SK-N-SH (cell line): ENCODE results near the gene EFHC1. TPM values are rescaled to one million over a fixed set of nuclear protein-coding genes. Genes with fewer than 3 reads are reported as not detected.

Experiments
- CTCF ChIA-PET: fragments of 300-600, 350-600 bp; formaldehyde crosslinking; extraction: SDS; loops from one replicate; lab custom pipeline; 2021; lab: Yijun Ruan, JAX
- POLR2A ChIA-PET: fragments of 350-600 bp; sonication (Branson Sonifier 250); formaldehyde crosslinking; extraction: SDS; loops from one replicate; lab custom pipeline; 2020; ENCODE audit warnings: antibody characterized with exemption, inconsistent platforms; lab: Yijun Ruan, JAX
- DNase-seq: peaks from one replicate; pipeline ENCODE4 v3.0.0; 2012
- H2AFZ ChIP-seq: fragments of 200-600 bp; sonication (generic); 2 replicates; pipeline ENCODE4 v1.8.1; 2016; ENCODE audit warnings: antibody characterized with exemption, mild to moderate bottlenecking, low read depth
- H3F3A ChIP-seq: fragments of 200-600 bp; sonication (generic); replicated peaks from 2 replicates; pipeline ENCODE3; 2016; ENCODE audit warnings: antibody characterized with exemption, mild to moderate bottlenecking; ENCODE audit not compliant: insufficient read depth
- H3K27ac ChIP-seq, 2 experiments: fragments of 200-500 bp in 1 of 2; fragments of 200-600 bp in 1 of 2; sonication (Bioruptor generic) in 1 of 2; sonication (generic), shearing (Covaris generic) in 1 of 2; 2 replicates each; pipeline versions ENCODE4 v1.5.1 to v1.6.1; 2014 to 2016; ENCODE audit warnings: low read depth in 2 of 2, inconsistent platforms in 1 of 2, low read length in 1 of 2, mild to moderate bottlenecking in 1 of 2, mixed read lengths in 1 of 2
- H3K27me3 ChIP-seq: fragments of 200-600 bp; sonication (generic), shearing (Covaris generic); 2 replicates; pipeline ENCODE4 v1.6.1; 2016; ENCODE audit warnings: mixed run types; ENCODE audit not compliant: insufficient read depth
- H3K36me3 ChIP-seq, 2 experiments: fragments of 200-500 bp in 1 of 2; fragments of 200-600 bp in 1 of 2; sonication (Bioruptor generic) in 1 of 2; sonication (generic) in 1 of 2; replicated peaks in 1 of 2; 2 replicates each; pipeline versions ENCODE3 to v1.5.1; 2014 to 2016; ENCODE audit warnings: low read length in 1 of 2, mild to moderate bottlenecking in 1 of 2; ENCODE audit not compliant: insufficient read depth in 2 of 2, control insufficient read depth in 1 of 2
- H3K4me1 ChIP-seq, 2 experiments: fragments of 200-500 bp in 1 of 2; fragments of 200-600 bp in 1 of 2; sonication (Bioruptor generic) in 1 of 2; sonication (generic), shearing (Covaris generic) in 1 of 2; 2 replicates each; pipeline versions ENCODE4 v1.5.1 to v1.6.1; 2014 to 2016; ENCODE audit warnings: low read depth in 1 of 2, low read length in 1 of 2, mixed run types in 1 of 2; ENCODE audit not compliant: insufficient read depth in 2 of 2, control insufficient read depth in 1 of 2
- H3K4me2 ChIP-seq: fragments of 200-600 bp; sonication (generic), shearing (Covaris generic); 2 replicates; pipeline ENCODE4 v1.6.1; 2017; ENCODE audit warnings: mixed run types
- H3K4me3 ChIP-seq, 2 experiments: fragments of 200-500 bp in 1 of 2; fragments of 200-600 bp in 1 of 2; sonication (Bioruptor generic) in 1 of 2; sonication (generic), shearing (Covaris generic) in 1 of 2; 2 replicates each; pipeline versions ENCODE4 v1.5.1 to v1.8.1; 2014 to 2016; ENCODE audit warnings: low read depth in 2 of 2, inconsistent platforms in 1 of 2, low read length in 1 of 2, mild to moderate bottlenecking in 1 of 2, mixed read lengths in 1 of 2, moderate library complexity in 1 of 2
- H3K79me2 ChIP-seq: fragments of 200-600 bp; sonication (generic); 2 replicates; pipeline ENCODE4 v1.8.1; 2017; ENCODE audit warnings: mild to moderate bottlenecking; ENCODE audit not compliant: insufficient read depth
- H3K9ac ChIP-seq: fragments of 200-600 bp; sonication (generic); 2 replicates; pipeline ENCODE4 v1.6.1; 2017; ENCODE audit warnings: mixed run types
- H3K9me2 ChIP-seq: fragments of 200-600 bp; sonication (generic); 2 replicates; pipeline ENCODE4 v1.6.1; 2017; ENCODE audit warnings: mixed run types
- H3K9me3 ChIP-seq: fragments of 200-600 bp; sonication (generic); 2 replicates; pipeline ENCODE4 v1.6.1; 2017; ENCODE audit warnings: mixed run types, mild to moderate bottlenecking, moderate library complexity
- H4K20me1 ChIP-seq: fragments of 200-600 bp; sonication (generic); 2 replicates; pipeline ENCODE4 v1.6.1; 2017; ENCODE audit warnings: mild to moderate bottlenecking, mixed run types; ENCODE audit not compliant: insufficient read depth
- CTCF ChIP-seq: fragments of 200-600 bp; sonication (generic); IDR thresholded peaks from 2 replicates; pipeline ENCODE4 v1.6.1; 2017; ENCODE audit warnings: antibody characterized with exemption, mild to moderate bottlenecking, moderate library complexity
- ELF1 ChIP-seq: IDR thresholded peaks from 2 replicates; pipeline ENCODE4 v1.4.0; 2012
- EP300 ChIP-seq, 2 experiments: IDR thresholded peaks; 2 replicates each; pipeline versions ENCODE4 v1.4.0 to v1.6.1; 2012; ENCODE audit warnings: borderline replicate concordance in 1 of 2, low read depth in 1 of 2, low read length in 1 of 2
- FOSL2 ChIP-seq: IDR thresholded peaks from 2 replicates; pipeline ENCODE4 v1.4.0; 2012; ENCODE audit warnings: low read depth, mild to moderate bottlenecking, moderate library complexity, borderline replicate concordance
- FOXJ3 ChIP-seq: sonication (generic); formaldehyde crosslinking; IDR thresholded peaks from 2 replicates; pipeline ENCODE4 v1.5.1; 2020; ENCODE audit warnings: mild to moderate bottlenecking, missing genetic modification reagents
- FOXM1 ChIP-seq: IDR thresholded peaks from 2 replicates; pipeline ENCODE4 v1.4.0; 2012; ENCODE audit warnings: low read depth, mild to moderate bottlenecking
- GABPA ChIP-seq: IDR thresholded peaks from 2 replicates; pipeline ENCODE4 v1.4.0; 2012; ENCODE audit warnings: low read depth, mild to moderate bottlenecking
- GATA2 ChIP-seq: sonication (generic); formaldehyde crosslinking; IDR thresholded peaks from 2 replicates; pipeline ENCODE4 v1.5.0; 2020; ENCODE audit warnings: mild to moderate bottlenecking, missing genetic modification reagents
- JUND ChIP-seq: IDR thresholded peaks from 2 replicates; pipeline ENCODE4 v1.4.0; 2012
- NFIC ChIP-seq: IDR thresholded peaks from 2 replicates; pipeline ENCODE4 v1.4.0; 2012; ENCODE audit warnings: borderline replicate concordance
- NRF1 ChIP-seq: IDR thresholded peaks from 2 replicates; pipeline ENCODE4 v1.6.1; 2012; ENCODE audit warnings: low read depth, mild to moderate bottlenecking, low read length
- POLR2AphosphoS5 ChIP-seq: IDR thresholded peaks from 2 replicates; pipeline ENCODE4 v1.6.1; 2012; ENCODE audit warnings: low read depth, low read length
- RAD21 ChIP-seq: IDR thresholded peaks from 2 replicates; pipeline ENCODE4 v1.6.1; 2012; ENCODE audit warnings: mild to moderate bottlenecking, low read length
- RCOR1 ChIP-seq: fragments of 150-350 bp; IDR thresholded peaks from 2 replicates; pipeline ENCODE4 v1.6.1; 2017; ENCODE audit warnings: antibody characterized with exemption, low read length
- RFX5 ChIP-seq: IDR thresholded peaks from 2 replicates; pipeline ENCODE4 v1.6.1; 2012; ENCODE audit warnings: mild to moderate bottlenecking, improper control_type of control experiment, low read length
- SMC3 ChIP-seq: IDR thresholded peaks from 2 replicates; pipeline ENCODE4 v1.6.1; 2012; ENCODE audit warnings: low read depth, low read length, improper control_type of control experiment
- TAF1 ChIP-seq: IDR thresholded peaks from 2 replicates; pipeline ENCODE4 v1.6.1; 2012; ENCODE audit warnings: low read depth, mild to moderate bottlenecking, low read length, moderate library complexity, borderline replicate concordance
- TEAD4 ChIP-seq: IDR thresholded peaks from 2 replicates; pipeline ENCODE4 v1.4.0; 2012; ENCODE audit warnings: mild to moderate bottlenecking, borderline replicate concordance; ENCODE audit not compliant: insufficient read depth
- YY1 ChIP-seq: IDR thresholded peaks from 2 replicates; pipeline ENCODE4 v1.4.0; 2012; ENCODE audit warnings: low read depth, mild to moderate bottlenecking
- ZBTB33 ChIP-seq: IDR thresholded peaks from 2 replicates; pipeline ENCODE4 v1.4.0; 2012; ENCODE audit warnings: low read depth, borderline replicate concordance
- WGBS: methylation state at CpG from one replicate; pipeline ENCODE4 v1.1.6; 2017; ENCODE audit warnings: low lambda C conversion rate; 5-methylcytosine and 5-hydroxymethylcytosine counted together
- polyA plus RNA-seq, 3 experiments: library from polyadenylated mRNA; depleted of rRNA; stranded (reverse); fragments of >200 nt; gene quantifications; 2 replicates each; pipeline ENCODE4 v1.2.3, GENCODE V29; 2012
- TF ChIP-seq, protein P1 (sequence below): IDR thresholded peaks from 2 replicates; pipeline ENCODE4 v1.4.0; 2012; ENCODE audit warnings: low read depth
- TF ChIP-seq, protein P2 (sequence below): fragments of 150-350 bp; IDR thresholded peaks from 2 replicates; pipeline ENCODE4 v1.6.1; 2016; ENCODE audit warnings: mild to moderate bottlenecking, low read depth, low read length

EFHC1 gene
- polyA plus RNA-seq, 1 of the 3 experiments (the other 2 are of a cell fraction) = 39.4 TPM

GRCh38 chr6:52423448-52423847, 3.3 kb downstream of the EFHC1 start:
- CTCF ChIA-PET = interaction anchor here (0.9 to 1.3 kb wide), 3 partner anchors 16 to 167 kb away, joined by 3 read pairs; no protein-coding TSS in a partner anchor
- H3K9ac ChIP-seq = no peak overlapping the region
- H3K9me2 ChIP-seq = no peaks in the 10 kb centered on the region
- H3K27ac ChIP-seq = peak overlapping the region; percentile 44 to 83; a peak in 3 of 4 replicates
- no peaks in the 10 kb centered on the region for H4K20me1 ChIP-seq
- no peak overlapping the region for H3K4me3 ChIP-seq
- WGBS = 74% methylated on average over 3 of the region's 3 CpGs
- POLR2A ChIA-PET = interaction anchor here (0.6 kb wide), 1 partner anchor 45 kb away, joined by 3 read pairs; no protein-coding TSS in a partner anchor
- H3K27me3 ChIP-seq = no peaks in the 10 kb centered on the region
- peaks cover 20 to 23% of the 10 kb centered on the region in 2 experiments for H3K36me3 ChIP-seq
- peak overlapping the region; percentile 54; the same call in 1 of the 2 replicates for H3K4me2 ChIP-seq
- DNase-seq = no peak
- H3K79me2 ChIP-seq = peaks cover 42% of the 10 kb centered on the region
- H3K4me1 ChIP-seq = peaks cover 16 to 27% of the 10 kb centered on the region in 2 experiments
- H3K9me3 ChIP-seq = no peaks in the 10 kb centered on the region
- 0 out of 2 replicates have a peak overlapping the region, but pooled peaks have one; percentile 56 for H2AFZ ChIP-seq
- H3F3A ChIP-seq = peaks cover 39% of the 10 kb centered on the region
- TF ChIP-seq TAF1 (no peak), GABPA (no peak), FOXM1 (no peak), SMC3 (no peak), RCOR1 (no peak), RFX5 (no peak), POLR2AphosphoS5 (no peak)

- WGBS = 50% methylated on average over 8 of the region's 8 CpGs
- H3K27me3 ChIP-seq = no peaks in the 10 kb centered on the region
- H3K79me2 ChIP-seq = peaks cover 37% of the 10 kb centered on the region
- peaks cover 34% of the 10 kb centered on the region for H3F3A ChIP-seq
- H3K9me2 ChIP-seq = no peaks in the 10 kb centered on the region
- H3K36me3 ChIP-seq = peaks cover 20 to 29% of the 10 kb centered on the region in 2 experiments
- H3K27ac ChIP-seq = peak overlapping the region; percentile 44 to 83; a peak in 3 of 4 replicates
- no peaks in the 10 kb centered on the region for H4K20me1 ChIP-seq
- no peak overlapping the region for H3K9ac ChIP-seq
- CTCF ChIA-PET = interaction anchor here (0.9 to 1.0 kb wide), 2 partner anchors 15 to 166 kb away, joined by 3 read pairs; no protein-coding TSS in a partner anchor
- H3K4me3 ChIP-seq = no peak overlapping the region
- peak overlapping the region; percentile 56; the same call in 1 of the 2 replicates for H2AFZ ChIP-seq
- no peak for DNase-seq
- no peaks in the 10 kb centered on the region for H3K9me3 ChIP-seq
- peaks cover 10 to 25% of the 10 kb centered on the region in 2 experiments for H3K4me1 ChIP-seq
- POLR2A ChIA-PET = no interaction called here
- peak overlapping the region; percentile 54 for H3K4me2 ChIP-seq
- TF ChIP-seq NRF1 = no peak
- 0 out of 2 replicates have a peak, but pooled peaks have one; percentile 35 for TF ChIP-seq ZBTB33
- peak; percentile 78 for TF ChIP-seq FOSL2
- TF ChIP-seq GATA2 (CRISPR knock-in tag) = no peak
- TF ChIP-seq FOXM1 = no peak
- TF ChIP-seq RAD21 = no peak
- 0 out of 2 replicates have a peak, but pooled peaks have one; percentile 18 for TF ChIP-seq YY1
- peak; percentile 24; the same call in 1 of the 2 replicates for TF ChIP-seq GABPA
- no peak for TF ChIP-seq SMC3
- TF ChIP-seq EP300 (IDR thresholded peaks at IDR 0.05; ENCODE audit: borderline replicate concordance in 1 of 2, low read depth in 1 of 2, low read length in 1 of 2) = peak in 1 of 2 experiments; percentile 60; a peak in 2 of 4 replicates
- TF ChIP-seq TAF1 = no peak
- TF ChIP-seq FOXJ3 (CRISPR knock-in tag) = no peak
- peak; percentile 62 for TF ChIP-seq NFIC
- TF ChIP-seq, protein P1, sequence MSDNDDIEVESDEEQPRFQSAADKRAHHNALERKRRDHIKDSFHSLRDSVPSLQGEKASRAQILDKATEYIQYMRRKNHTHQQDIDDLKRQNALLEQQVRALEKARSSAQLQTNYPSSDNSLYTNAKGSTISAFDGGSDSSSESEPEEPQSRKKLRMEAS = peak; percentile 44; the same call in 1 of the 2 replicates
- TF ChIP-seq, protein P2, sequence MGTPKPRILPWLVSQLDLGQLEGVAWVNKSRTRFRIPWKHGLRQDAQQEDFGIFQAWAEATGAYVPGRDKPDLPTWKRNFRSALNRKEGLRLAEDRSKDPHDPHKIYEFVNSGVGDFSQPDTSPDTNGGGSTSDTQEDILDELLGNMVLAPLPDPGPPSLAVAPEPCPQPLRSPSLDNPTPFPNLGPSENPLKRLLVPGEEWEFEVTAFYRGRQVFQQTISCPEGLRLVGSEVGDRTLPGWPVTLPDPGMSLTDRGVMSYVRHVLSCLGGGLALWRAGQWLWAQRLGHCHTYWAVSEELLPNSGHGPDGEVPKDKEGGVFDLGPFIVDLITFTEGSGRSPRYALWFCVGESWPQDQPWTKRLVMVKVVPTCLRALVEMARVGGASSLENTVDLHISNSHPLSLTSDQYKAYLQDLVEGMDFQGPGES = no peak
- peak; percentile 86; the same call in 1 of the 2 replicates for TF ChIP-seq TEAD4
- no peak for TF ChIP-seq ELF1
- TF ChIP-seq POLR2AphosphoS5 = peak; percentile 57; the same call in 1 of the 2 replicates
- TF ChIP-seq RCOR1 = no peak
- TF ChIP-seq CTCF = no peak
- peak; percentile 91 for TF ChIP-seq JUND
Measured at GRCh38 chr6:52423971-52424381, 3.8 kb downstream of the EFHC1 start.
